ENCODE results near the gene C10orf71.

The C10orf71 gene

DNA sequence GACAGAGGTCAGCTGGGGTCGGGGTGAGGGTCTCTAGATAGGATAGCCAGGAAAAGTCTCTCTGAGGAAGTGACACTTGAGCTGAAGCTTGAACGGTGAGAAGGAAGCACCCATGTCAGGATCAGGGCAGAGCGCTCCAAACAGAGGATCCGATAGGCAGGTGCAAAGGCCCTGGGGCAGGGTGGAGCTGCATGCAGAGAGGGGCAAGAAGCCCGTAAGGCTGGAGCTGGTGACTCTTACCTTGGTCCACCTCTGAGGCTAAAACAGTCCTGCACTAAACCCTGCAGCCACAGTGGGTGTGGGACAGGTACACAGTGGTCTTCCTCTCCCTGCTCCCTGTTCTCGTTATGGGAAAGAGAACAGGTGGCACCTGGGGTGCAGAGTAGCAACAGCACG, 5.8 kb upstream of the C10orf71 start:
- TF ChIP-seq GATA1 (IDR thresholded peaks at IDR 0.05; ENCODE audit: low read depth, low read length) (no peak), POLR2A (IDR thresholded peaks at IDR 0.05; ENCODE audit: low read length) (no peak)
- no peak for DNase-seq

DNA sequence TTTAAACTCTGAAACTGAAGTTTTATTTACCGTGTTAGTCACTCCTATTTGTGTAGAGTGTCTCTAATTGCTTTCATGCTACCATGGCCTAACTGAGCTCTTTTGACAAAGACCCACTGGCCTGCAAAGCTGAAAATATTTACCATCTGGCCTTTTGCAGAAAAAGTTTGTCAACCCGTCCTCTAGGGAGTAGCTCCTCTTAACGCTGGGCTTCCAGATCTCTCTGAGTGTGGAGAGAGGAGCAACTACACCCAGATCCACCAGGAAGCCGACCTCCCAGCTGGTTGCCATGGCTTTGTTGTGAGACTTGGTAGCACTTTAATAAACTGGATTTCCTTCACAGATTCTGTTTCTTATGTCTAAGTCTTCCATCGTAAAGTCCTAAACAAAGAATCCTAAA, 4.2 kb upstream of the C10orf71 start:
- no peak for TF ChIP-seq GATA1 (IDR thresholded peaks at IDR 0.05; ENCODE audit: low read depth, low read length)
- no peak for TF ChIP-seq POLR2A (IDR thresholded peaks at IDR 0.05; ENCODE audit: low read length)
- DNase-seq, result no peak

DNA sequence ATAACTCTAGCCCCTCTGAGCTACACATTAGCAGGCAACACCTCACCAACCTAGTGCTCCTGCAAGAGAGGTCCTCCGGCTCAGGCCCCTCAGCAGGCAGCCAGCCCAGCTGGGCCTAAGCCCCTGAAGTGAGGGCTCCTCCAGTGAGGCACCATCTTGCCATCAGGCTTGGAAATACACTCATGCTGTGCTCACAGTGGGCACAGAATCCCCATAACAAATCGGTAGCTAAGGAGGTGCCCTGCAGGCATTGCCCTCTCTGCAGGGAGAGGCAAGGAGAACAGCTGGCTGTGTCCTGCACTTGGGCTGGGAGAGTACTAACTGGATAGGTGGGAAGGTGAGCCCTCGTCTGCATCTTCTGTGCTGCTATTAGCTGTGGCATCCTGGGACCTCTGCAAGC, 3.7 kb upstream of the C10orf71 start:
- no peak for TF ChIP-seq GATA1 (IDR thresholded peaks at IDR 0.05; ENCODE audit: low read depth, low read length)
- no peak for TF ChIP-seq POLR2A (IDR thresholded peaks at IDR 0.05; ENCODE audit: low read length)
- no peak for DNase-seq

DNA sequence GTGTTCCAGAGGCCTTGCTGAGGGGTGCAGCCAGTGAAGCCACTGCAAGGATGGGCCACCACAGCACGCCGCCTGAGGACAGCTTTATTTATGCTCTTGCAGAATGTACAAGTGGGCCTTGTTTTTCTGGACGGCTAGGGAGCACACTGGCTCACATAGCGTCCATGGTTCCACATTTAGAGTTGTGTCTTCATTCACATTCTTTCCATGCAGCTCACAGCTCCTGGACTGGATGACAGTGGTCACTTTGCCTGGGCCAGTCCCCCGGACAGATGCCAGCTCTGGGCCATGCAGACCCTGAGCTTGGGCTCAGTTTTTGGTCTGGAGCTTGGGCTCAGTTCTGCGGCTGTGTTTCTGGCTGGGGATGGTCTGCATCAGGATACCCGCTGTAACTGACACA, 2.6 kb upstream of the C10orf71 start:
- no peak for TF ChIP-seq GATA1 (IDR thresholded peaks at IDR 0.05; ENCODE audit: low read depth, low read length)
- TF ChIP-seq POLR2A (IDR thresholded peaks at IDR 0.05; ENCODE audit: low read length), result no peak
- DNase-seq, result no peak

DNA sequence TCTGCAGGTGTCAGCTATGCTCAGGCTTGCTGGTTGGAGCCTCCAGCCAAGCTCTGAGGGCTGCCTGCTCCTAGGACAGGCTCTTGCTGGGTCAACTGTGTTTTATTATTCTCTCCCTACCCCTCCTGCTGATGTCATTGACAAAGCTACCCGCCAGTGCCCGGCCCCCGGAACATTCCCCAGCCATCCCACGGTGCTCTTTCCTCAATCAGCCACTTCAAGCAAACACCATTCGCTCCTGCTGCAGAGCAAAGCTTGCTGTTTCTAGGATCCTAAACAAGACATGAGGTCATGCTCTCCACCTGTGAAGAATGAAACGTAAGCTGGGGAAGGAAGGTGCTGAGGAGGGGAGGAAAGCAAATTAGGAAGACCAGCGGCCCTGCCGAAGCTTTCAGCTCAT, 2.1 kb upstream of the C10orf71 start:
- DNase-seq, result no peak
- TF ChIP-seq GATA1 (IDR thresholded peaks at IDR 0.05; ENCODE audit: low read depth, low read length) (no peak), POLR2A (IDR thresholded peaks at IDR 0.05; ENCODE audit: low read length) (no peak)

DNA sequence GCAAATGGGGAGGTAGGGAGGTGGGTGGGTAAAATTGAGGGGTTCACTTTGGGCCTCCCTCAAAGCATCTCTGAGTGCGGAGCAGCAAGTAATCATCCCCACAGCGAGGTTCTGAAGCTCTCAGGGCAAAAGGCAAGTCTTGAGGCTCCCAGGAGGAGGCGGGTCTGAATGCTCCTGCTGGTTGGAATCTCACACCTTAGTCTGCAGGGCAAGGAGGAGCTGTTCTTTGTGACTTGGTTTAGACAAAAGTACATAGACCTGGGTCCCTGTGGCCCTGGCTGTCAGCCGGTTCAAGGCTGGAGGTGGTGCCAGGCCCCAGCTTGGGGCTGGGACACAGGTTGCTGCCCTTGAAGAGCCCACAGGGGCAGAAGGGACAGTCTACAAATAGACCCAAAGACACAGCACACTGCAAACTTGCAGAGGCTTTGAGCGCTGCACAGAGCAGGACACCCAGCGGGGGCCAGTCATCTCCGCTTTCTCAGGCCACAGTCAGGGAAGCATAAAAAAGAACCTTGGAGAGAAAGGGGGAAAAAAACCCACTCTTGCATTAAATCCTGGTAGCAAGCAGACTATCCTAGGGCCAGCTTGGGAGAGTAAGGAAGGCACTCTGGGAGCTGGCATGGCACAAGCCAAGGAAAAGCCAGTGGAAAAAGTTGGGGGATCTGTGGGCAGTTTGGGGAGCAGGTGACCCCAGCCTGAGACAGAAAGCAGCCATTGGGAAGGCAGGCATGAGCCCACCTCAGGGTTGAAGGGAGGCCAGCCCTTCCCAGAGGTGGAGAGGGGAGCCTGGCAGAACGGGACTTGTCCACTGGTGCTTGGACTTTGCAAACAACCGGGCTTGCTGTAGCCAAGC, 926 bp upstream of the C10orf71 start:
- no peak for TF ChIP-seq GATA1 (IDR thresholded peaks at IDR 0.05; ENCODE audit: low read depth, low read length)
- no peak for TF ChIP-seq POLR2A (IDR thresholded peaks at IDR 0.05; ENCODE audit: low read length)
- DNase-seq, result no peak

DNA sequence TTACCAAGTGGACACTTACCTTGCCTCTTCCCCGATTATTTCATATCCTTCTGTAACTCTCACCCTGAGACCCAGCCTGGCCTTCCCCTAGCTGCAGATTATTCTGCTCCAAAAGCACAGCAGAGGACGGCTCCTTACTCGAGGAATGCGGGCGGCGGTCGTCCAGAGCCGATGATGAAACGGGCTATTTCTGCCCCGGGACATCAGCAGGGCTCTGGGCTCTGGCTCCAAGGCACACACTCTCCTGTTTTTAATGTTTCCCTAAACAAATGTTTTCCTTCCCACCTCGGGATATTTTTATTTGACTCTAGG, 343 bp upstream of the C10orf71 start:
- TF ChIP-seq POLR2A (IDR thresholded peaks at IDR 0.05; ENCODE audit: low read length), result no peak
- no peak for TF ChIP-seq GATA1 (IDR thresholded peaks at IDR 0.05; ENCODE audit: low read depth, low read length)
- DNase-seq, result no peak

DNA sequence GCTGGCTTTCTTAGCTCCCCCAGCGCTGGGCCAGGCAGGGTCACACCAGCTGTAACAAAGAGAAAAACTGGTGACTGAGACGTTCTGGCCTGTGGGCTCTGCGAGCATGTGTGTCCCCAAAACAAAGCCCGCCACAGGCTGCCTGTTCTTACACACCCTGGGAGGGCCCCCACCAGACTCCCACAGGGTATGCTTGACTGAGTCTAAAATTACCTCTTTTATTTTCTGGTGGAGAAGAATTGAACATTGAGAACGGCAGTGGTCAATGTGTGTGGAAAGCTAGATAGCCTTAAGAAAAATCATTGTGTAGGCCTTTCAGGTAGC, 808 bp downstream of the C10orf71 start:
- TF ChIP-seq GATA1 (IDR thresholded peaks at IDR 0.05; ENCODE audit: low read depth, low read length) (no peak), POLR2A (IDR thresholded peaks at IDR 0.05; ENCODE audit: low read length) (no peak)
- DNase-seq, result no peak

DNA sequence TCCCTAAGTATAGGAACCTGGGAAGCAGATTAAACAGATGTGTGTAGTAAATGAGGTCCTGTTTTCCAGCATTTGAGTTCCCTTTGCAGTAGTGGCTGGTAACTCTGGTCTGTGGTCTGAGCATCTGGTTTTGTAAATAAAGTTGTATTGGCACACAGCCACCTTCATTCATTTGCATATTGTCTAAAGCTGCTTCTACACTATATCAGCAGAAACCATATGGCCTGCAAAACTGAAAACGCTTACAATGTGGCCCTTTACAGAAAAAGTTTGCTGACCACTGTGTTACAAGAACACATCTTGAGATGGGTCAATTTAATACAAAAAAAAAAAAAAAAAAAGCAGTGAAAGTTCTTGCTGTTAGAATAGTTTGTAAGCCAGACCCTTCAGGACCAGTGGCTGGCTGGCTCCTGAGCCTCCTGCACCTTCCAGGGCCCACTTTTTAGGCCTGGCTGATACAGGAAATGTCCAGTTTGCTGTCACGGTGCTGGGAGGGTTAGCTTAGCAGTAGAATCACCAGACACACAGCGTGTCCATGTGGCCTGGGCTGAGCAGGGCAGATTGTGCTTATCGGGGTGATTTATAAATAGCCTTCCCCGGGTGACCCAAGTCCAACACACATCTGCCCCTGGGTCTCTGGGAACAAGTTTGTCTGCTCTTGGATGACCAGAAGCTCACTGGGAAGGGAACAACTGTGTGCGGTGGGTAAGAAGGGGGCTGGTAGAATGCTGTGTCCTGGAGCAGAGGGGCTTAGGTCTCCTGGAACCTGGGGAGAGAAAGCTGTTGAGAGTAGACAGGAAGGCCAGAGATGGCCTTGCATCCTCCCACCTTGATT, 1.4 kb downstream of the C10orf71 start:
- TF ChIP-seq POLR2A (IDR thresholded peaks at IDR 0.05; ENCODE audit: low read length), result no peak
- DNase-seq, result peak; percentile 27 to 66

DNA sequence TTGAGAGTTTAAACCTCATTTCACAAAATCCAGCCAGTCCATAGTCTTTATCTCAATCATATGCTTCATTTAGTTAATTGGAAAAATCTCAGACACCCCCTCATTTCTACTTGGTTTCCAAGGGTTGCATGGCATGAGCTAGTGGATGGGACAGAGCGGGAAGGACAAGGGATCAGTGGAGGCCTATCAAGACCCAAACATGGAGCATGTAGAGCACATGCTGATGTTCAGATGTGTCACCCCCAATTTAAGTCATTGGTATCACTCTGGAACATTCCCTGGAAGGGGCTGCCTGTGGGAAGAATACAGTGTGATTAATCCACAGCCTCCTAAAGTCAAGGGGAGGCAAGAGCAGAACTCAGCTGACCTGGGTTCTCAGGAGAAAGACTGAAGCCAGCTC, 2.3 kb downstream of the C10orf71 start:
- TF ChIP-seq POLR2A (IDR thresholded peaks at IDR 0.05; ENCODE audit: low read length), result no peak
- no peak for TF ChIP-seq GATA1 (IDR thresholded peaks at IDR 0.05; ENCODE audit: low read depth, low read length)
- no peak for DNase-seq

DNA sequence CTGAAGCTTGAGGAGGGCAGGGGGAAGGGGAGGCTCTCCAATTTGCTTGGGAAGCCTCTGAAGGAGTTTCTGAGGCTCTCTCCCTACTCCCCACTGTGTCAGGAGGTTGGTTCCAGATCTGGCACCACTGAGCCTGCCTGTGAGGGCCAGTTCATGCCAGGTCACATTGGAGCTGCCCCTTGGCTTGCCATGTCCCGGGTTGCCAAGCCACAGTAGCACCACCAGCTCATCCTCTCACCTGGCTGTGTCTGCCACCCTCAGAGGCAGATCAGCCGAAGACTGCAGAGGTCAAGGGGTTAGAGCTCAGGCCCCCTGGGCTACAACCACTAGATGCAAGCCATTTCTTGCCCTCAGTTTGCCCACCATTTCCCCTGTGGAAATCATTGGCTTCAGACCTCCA, 3.1 kb downstream of the C10orf71 start:
- TF ChIP-seq GATA1 (IDR thresholded peaks at IDR 0.05; ENCODE audit: low read depth, low read length) (no peak), POLR2A (IDR thresholded peaks at IDR 0.05; ENCODE audit: low read length) (no peak)
- no peak for DNase-seq

DNA sequence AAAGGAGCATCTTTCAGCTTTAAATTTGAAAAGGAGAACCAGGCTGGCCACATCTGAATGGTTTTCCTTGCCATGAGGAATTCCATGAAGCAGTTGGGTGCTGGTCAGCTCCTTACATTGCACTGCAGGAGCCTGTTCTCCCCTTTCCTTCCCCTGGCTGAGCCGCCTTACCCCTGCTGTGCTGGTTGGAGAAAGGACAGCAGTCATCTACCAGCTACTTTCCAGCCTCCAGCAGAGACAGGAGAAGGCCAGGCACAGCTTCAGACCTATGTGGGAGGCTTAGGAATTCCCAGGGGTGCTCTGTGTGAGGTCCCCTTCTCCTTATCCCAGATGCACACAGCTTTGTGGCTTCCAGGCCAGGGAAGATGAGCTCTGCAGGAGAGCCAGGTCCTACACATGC, 4.7 kb downstream of the C10orf71 start:
- no peak for DNase-seq
- no peak for TF ChIP-seq GATA1 (IDR thresholded peaks at IDR 0.05; ENCODE audit: low read depth, low read length)
- TF ChIP-seq POLR2A (IDR thresholded peaks at IDR 0.05; ENCODE audit: low read length), result no peak

DNA sequence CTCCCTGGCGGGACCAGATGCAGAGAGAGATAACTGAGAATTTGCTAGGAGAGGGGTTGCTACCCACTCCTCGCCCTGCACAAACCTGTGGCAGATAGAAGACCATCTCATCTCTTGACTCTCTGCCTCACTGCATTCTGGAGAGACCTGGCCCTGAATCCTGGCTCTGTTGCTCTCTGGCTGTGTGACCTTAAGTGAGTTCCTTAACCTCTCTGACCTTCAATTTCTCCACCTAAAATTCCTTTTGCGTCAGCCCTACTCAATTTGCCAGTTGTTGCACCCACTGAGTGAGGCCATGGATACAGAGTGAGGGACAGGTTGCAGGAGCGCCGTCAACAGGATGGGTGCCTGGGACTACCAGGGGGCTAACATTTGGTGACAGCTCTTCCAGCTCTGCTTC, 5.2 kb downstream of the C10orf71 start:
- no peak for TF ChIP-seq GATA1 (IDR thresholded peaks at IDR 0.05; ENCODE audit: low read depth, low read length)
- no peak for DNase-seq

DNA sequence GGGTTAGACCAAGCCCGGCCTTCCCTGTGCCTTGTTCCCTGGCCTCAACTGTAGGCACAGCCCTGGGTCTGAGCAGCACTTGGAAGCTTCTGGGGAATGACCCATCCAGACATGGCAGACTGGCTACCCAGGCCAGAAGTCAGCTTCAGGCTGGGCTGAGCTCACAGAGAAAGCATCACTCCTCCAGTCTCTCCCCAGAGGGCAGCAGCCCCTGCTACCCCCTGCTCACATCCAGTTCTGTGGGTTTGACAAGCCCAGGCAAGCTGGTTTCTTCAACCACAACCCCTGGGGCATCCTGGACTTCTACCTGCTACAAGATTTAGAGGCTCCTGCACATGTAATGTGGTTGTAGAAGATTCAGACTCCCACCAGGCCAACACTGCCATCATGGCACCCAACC, 9.0 kb downstream of the C10orf71 start:
- TF ChIP-seq POLR2A (IDR thresholded peaks at IDR 0.05; ENCODE audit: low read length), result no peak
- no peak for TF ChIP-seq GATA1 (IDR thresholded peaks at IDR 0.05; ENCODE audit: low read depth, low read length)

DNA sequence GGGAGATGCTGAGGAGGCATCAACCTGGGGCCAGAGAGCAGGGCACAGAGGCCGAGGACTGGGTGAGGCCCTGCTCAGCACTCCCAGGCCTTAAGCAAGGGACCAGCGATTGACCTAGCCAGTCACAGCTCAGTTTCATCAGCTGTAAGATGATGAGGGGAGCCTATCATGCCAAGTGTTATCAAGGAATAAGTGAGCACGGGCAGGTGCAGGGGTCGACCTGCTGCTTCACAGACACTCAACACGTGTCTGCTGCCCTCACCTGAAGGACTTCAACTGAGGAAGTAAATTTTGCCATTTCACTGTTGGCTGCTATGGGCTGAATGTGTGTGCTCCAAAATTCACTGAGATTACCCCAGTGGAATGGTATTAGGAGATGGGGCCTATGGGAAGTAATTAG, 9.9 kb downstream of the C10orf71 start:
- TF ChIP-seq POLR2A (IDR thresholded peaks at IDR 0.05; ENCODE audit: low read length), result no peak
- TF ChIP-seq GATA1 (IDR thresholded peaks at IDR 0.05; ENCODE audit: low read depth, low read length), result no peak
- DNase-seq, result no peak

More for the DNA sequence above, 9.0 kb downstream of the C10orf71 start:
- no peak for DNase-seq

Data from erythroblast (primary cell).